Activated CD4-positive, CD25-positive, alpha-beta regulatory T cell treated with anti-CD3 and anti-CD28 coated beads, Interleukin-2, amount 50 U/mL, for 16 hours (primary cell): Measurements from ENCODE around the gene CDH13.

ENCODE experiments used
- DNase-seq: peaks from one replicate; pipeline ENCODE4 v3.0.0-alpha.2; 2020; ENCODE audit warnings: low read depth, low spot score

CDH13 gene

DNA sequence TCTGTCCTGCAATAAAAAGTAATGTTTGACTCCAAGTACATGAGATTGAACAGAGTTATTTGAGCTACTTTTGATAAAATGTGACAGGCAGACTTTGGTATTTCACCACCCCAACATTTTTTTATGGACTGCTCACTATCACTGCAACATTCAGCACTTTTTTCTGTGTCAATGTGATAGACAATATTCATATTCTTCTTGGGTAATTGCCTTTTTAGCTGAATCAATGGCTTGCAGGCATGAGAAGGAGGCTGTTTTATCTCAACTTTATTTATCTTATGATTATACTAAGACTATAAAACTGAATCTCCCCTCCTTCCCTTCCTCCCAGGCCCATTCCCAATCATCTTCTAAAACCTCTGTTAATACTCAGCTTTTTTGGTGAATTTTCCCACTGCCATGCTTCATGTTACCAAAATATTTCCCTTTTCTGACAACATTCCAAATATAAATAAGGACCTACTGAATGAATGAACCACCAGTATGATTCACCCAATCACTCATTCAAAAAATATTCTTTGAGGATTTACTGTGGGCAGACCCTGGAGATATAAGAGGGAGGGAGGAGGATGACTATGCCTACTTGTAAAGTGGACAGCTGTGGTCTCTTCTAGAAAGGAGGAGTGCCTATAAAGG lies 67.6 kb downstream of the CDH13 start:
- no peak for DNase-seq

GRCh38 chr16:82695806-82696205 lies 69.0 kb downstream of the CDH13 start:
- no peak for DNase-seq

DNA sequence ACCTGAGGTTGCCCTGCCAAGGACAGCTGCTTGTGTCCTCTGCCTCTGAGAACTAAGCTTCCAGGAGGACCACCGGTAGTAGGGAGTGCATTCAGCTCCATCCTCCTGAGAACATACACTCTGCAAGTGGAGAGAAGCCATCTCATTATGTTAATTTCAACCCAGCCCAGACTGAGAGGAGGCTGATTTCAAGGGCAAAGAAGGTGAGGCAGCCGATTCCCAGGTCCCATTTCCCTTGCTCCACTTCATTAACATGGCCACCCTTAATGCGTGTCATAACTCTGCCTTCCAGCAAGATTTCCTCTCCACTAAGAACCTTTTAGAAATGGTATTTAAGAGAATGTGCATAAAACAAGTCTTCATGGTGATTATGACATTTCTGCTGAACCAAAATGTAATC lies 72.5 kb downstream of the CDH13 start:
- no peak for DNase-seq

DNA sequence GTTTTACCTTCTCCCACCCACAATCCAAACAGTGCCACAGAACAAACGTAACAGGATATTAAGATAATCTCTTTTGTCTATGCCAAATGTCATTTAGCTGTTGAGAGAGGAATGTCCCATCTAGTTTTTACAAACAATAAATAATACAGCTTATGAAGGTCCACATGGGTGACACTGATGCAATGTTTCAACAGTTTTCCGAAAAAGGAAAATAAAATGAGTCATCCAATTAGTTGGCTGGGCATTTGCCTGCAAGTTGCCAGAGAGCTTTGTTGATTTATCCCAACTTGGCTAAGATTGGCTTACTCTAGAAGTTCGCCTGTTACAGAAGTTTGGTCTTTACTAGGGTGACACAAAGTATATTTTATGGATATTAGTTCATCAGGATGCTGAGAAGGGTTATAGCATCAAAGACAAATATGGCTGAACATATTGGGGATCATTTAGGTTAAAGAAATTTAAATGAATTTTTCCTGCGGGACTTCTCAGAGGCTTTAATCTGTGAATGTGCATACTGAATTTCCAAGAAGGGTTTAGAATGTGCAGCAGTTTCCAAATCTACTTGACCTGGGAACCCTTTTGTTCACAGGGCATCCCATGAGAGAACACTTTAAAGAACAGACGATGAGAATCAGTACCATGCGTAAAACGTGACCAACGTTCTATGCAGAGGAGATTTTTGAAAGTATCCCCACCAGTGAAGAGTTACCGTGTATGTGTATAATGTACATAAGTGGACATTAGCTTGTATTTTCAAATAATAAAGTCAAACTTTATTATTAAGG lies 73.1 kb downstream of the CDH13 start:
- no peak for DNase-seq

- no peak for DNase-seq
Measured at GRCh38 chr16:82700541-82701235, 73.9 kb downstream of the CDH13 start.

GRCh38 chr16:82701442-82701955 lies 74.7 kb downstream of the CDH13 start:
- DNase-seq: no peak

DNA sequence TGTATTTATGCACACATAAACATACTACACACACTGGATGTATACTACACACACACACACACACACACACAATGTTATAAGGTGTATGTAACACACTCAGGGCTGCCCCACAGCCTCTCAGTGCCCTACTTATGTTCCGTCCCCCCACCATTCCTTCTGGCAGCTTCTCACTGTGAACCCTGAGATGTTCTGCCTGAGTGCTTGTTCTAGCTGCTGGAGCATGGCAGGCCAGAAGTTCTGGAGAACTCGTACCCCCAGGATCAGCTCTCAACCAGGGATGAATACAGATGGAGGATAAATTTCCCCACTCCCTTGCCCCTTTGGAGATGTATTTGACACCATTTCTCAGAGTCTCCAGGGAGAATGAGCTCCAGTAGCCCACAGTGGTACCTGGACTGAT lies 76.4 kb downstream of the CDH13 start:
- no peak for DNase-seq

- no peak for DNase-seq
Measured at GRCh38 chr16:82703871-82704768, 77.4 kb downstream of the CDH13 start.

DNA sequence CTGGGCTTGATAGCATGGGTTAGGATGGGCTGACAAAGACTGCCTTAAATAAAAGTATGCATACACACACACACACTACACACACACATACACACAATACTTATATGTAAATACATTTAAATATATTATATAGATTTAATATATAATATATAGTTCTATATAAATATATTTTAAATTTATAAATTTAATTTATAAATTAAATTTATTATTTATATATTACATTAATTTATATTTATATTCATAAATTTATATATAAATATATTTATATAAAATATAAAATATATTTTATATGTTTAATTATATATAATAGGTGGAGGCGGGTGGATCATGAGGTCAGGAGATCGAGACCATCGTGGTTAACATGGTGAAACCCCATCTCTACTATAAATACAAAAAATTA lies 83.2 kb downstream of the CDH13 start:
- no peak for DNase-seq

DNA sequence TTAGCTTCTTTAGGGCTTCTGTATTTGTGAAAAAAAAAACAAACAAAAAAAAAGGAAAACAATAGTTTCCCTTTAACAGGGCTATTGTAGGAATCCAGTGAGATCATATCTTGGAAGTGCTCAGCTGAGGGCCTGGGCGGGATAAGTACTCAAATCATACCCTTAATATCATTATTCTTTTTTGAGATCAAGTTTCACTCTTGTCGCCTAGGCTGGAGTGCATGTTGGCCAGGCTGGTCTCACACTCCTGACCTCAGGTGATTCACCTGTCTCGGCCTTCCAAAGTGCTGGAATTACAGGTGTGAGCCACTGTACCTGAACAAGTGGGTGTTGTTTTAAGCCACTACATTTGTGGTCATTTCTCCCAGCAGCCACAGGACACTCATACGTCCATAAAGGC lies 87.0 kb downstream of the CDH13 start:
- no peak for DNase-seq

- DNase-seq: no peak
Measured at GRCh38 chr16:82715160-82715559, 88.4 kb downstream of the CDH13 start.

DNA sequence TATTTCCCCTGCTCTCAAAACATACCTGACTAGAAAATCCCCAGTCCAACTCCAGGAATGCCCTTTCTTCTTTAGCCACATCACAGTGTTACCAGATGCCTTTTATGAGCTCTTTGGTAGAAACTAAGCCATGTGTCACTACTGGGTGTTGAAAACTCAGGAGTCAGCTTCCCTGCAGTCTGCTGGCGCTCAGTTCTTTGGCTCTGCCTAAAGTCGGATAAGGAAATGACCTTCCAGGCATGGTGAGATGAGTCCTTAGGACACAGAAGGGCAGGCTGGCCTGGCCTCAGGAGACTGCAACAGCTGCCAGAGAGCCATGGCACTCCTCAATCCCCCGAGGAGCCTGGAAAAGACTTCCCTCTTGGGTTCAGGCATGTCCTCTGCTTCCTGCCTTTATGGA lies 89.1 kb downstream of the CDH13 start:
- no peak for DNase-seq

GRCh38 chr16:82716361-82716855 lies 89.6 kb downstream of the CDH13 start:
- no peak for DNase-seq

DNA sequence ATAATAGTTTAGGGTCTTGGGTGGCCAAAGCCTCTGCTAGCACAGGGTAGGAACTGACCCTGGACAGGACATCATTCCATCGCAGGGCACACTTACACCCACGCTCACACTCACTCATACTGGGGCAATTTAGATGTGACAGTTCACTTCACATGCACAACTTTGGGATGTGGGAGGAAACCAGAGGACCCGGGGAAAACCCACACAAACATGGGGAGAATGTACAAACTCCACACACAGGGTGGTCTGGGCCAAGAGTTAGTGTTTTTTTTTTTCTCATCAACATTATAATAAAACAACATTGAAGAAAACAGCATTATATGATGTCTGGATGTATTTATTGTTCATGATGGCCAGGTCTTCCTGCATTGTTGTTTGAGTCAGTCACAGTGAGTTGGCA lies 93.6 kb downstream of the CDH13 start:
- DNase-seq: no peak

GRCh38 chr16:82726306-82726705 lies 99.5 kb downstream of the CDH13 start:
- no peak for DNase-seq

- no peak for DNase-seq
Measured at GRCh38 chr16:82728901-82729300, 102.1 kb downstream of the CDH13 start.

DNA sequence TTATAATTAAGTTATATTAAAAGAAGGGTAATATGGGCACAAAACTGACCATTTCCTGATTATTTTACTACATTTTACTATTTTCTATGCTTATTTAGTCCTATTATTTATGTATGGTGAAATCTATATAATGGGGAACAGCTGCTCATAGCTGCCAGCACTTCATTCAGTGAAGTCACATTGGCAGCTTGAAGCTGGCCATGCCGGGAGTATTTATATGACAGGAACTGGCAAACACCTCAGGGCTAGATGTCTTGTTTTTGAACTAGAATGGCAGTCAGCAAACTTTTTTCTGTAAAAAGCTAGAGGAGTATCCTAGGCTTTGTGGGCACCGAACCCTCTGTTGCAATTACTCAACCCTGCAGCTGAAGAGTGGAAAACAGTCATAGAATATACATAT lies 104.1 kb downstream of the CDH13 start:
- DNase-seq: no peak

DNA sequence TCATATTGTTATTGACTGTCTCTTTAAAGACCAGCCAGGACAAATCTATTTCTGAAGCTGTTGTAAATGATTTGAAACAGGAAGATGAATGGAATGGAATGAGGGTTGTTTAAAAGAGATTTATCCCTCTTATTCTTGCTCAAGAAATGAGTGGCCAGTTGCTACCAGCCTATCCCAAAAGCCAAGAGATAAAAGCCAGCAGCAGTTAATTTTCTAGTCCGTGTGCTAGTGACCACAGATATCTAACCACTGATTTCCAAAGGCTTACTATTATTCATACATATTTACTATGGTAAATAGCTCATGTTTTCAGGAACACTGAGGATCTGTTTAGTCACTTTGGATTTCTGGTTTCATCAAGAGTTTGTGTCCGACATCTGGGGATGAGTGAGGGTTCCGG lies 105.7 kb downstream of the CDH13 start:
- no peak for DNase-seq

- no peak for DNase-seq
Measured at GRCh38 chr16:82735186-82735585, 108.4 kb downstream of the CDH13 start.

DNA sequence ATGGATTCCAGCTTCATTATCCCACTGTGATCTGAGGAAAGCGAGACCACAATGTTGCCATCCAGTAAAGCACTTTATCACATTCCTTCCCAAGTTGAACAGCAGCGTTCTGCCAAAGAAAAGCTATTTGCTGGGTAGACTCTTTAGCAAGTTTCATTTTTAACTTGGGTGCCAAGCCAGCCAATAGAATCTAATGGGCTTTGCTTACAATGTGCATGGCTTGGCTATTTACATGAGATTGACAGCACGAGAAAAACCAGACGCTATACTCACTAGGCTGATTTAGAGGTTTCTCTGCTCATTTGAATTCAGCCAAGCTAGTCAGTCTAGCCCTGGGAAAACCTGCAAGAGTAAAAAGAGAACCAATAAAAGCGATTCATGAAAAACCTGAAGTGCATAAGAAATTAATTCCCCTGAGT lies 108.9 kb downstream of the CDH13 start:
- no peak for DNase-seq

DNA sequence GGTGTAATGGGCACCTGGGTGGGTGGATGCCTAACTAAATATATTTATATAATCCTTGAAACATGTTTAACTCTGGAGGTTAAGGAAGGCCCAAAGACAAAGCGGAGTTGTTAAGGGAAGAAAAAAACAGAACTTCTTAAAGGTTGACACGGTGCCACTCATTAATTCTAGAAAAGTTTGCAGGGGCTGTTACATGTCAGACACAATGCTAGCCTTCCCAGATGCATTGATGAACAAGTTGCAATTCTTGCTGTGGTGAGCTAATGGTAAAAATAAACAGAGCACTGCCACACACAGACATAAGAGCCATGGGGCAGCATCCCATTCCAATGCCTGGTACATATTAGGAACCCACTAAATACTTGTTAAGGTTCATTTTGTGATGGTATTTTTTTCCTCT lies 109.5 kb downstream of the CDH13 start:
- DNase-seq: no peak
